Measurements from ENCODE around the gene BCORL1.

Gene BCORL1

DNA sequence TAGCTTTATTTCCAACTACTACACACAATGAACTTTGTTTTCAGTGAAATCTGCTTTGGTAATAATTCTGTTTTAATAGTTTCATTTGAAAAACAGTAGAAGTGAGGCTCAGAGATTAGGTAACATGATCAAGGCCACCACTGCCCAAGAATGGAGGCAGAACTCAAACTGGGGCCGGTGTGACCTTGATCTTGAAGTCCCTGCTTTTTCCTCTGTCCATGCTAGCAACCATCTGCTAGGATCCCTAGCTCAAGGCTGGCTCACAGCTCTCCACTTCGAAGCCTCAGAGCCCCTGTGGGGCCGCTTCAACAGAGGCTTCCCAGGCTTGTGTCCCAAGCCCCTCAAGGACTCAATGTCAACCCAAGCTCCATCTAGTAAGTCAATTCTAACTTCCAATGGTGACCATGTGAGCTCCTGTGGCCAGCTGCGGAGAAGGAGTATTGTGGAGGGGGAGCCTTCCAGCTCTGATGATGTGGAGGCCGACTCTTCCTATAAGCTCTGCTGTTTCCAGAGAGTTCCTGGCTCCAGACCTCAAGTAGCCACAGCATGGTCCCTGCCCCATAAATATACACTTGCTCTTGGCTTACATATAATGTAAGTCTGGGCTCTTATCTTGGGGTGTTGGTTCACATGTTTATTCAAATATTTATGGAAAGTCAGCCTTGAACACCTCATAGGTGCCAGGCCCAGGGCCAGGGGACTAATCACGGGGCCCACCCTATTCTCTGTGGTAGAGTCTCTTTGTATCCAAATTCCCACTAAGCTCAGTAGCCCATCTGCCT, 113.0 kb downstream of the BCORL1 start:
- Histone ChIP-seq H3K4me1 (ENCODE audit: control insufficient read depth, insufficient read depth, low read length) (no peaks in the 10 kb centered on the region), H3K27ac (ENCODE audit: low read depth, low read length) (no peak overlapping the region), H3K9ac (ENCODE audit: low read length) (no peak overlapping the region), H3K36me3 (ENCODE audit: control insufficient read depth, insufficient read depth, low read length) (no peaks in the 10 kb centered on the region), H3K4me3 (ENCODE audit: low read length) (no peak overlapping the region), H3K27me3 (ENCODE audit: control insufficient read depth, insufficient read depth, low read length) (no peaks in the 10 kb centered on the region)

DNA sequence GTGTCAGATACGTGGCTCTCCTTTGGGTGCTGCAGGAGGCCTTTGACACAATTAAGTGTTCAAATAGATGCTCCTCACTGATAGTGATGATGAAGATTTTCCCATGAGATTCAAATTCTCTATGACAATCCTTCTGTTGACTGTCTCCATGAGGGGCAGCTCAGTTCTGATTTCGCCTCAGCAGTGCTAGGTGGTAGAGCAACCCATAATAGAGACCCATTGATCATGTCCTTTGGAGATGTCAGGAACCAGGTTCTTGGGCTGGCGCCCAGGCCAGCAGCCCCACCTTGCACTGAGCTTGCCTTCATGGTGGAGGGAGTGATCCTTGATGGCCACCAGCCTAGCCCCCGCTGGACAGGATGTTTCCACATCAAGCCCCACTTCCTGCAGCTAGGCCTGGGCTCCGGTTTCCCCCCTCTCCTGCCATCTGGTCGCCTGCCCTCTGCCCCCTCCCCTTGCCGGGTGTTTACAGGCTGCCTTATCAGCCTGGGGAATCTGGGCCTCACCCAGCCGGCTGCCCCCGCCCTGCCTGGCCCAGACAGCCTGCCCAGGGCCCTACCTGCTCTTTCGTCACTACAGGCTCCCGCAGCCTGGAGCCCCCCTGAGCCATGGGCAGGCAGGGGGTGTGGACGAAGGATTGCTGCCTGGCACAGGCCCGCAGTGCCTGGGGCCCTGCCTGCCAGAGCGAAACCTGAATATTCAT, 115.2 kb downstream of the BCORL1 start:
- H3K27ac ChIP-seq (ENCODE audit: low read depth, low read length): no peak overlapping the region

DNA sequence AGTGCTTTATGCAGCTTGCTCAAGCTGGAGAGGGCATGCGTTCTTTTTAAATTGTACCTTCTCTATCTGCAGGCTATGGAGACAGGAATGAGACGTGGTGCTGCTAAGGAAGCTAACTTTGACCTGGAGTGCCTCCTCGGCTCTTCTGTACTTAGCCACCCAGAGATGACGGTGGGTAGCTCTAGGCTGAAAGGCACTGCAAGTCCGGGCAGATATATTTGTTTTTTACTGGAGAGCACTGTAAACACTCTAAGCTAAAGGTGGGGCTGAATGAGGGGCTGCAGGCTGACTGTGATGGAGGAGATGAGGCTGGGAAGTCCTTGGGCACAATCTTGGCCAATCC, 115.7 kb downstream of the BCORL1 start:
- no peaks in the 10 kb centered on the region for H3K36me3 ChIP-seq (ENCODE audit: control insufficient read depth, insufficient read depth, low read length)
- H3K27ac ChIP-seq (ENCODE audit: low read depth, low read length): no peak overlapping the region
- no peaks in the 10 kb centered on the region for H3K27me3 ChIP-seq (ENCODE audit: control insufficient read depth, insufficient read depth, low read length)
- no peak overlapping the region for H3K4me3 ChIP-seq (ENCODE audit: low read length)
- no peaks in the 10 kb centered on the region for H3K4me1 ChIP-seq (ENCODE audit: control insufficient read depth, insufficient read depth, low read length)
- H3K9ac ChIP-seq (ENCODE audit: low read length): no peak overlapping the region

More for the DNA sequence above, 115.2 kb downstream of the BCORL1 start:
- H3K4me1 ChIP-seq (ENCODE audit: control insufficient read depth, insufficient read depth, low read length): no peaks in the 10 kb centered on the region
- H3K36me3 ChIP-seq (ENCODE audit: control insufficient read depth, insufficient read depth, low read length): no peaks in the 10 kb centered on the region
- H3K4me3 ChIP-seq (ENCODE audit: low read length): no peak overlapping the region
- no peak overlapping the region for H3K9ac ChIP-seq (ENCODE audit: low read length)
- H3K27me3 ChIP-seq (ENCODE audit: control insufficient read depth, insufficient read depth, low read length): no peaks in the 10 kb centered on the region

DNA sequence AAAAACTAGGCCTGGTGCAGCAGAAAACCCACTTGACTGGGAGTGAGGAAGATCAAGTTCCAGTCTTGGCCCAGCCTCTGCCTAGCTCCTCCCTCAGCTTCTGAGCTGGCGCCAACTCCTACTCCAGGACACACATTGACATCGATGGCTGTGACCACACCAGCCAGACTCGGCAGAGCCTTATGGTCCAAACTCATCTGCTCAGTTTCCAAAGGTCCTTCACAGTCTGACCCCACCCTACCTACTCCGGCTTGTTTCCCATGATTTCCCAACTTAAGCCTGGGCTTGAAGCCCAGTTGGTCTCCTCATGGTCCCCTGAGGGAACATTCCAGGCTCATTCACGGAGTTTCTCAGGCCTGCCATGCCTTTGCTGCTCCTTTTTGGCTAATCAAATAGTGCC, 117.7 kb downstream of the BCORL1 start:
- Histone ChIP-seq H3K36me3 (ENCODE audit: control insufficient read depth, insufficient read depth, low read length) (no peaks in the 10 kb centered on the region), H3K27me3 (ENCODE audit: control insufficient read depth, insufficient read depth, low read length) (no peaks in the 10 kb centered on the region), H3K9ac (ENCODE audit: low read length) (no peak overlapping the region), H3K27ac (ENCODE audit: low read depth, low read length) (no peak overlapping the region), H3K4me3 (ENCODE audit: low read length) (no peak overlapping the region), H3K4me1 (ENCODE audit: control insufficient read depth, insufficient read depth, low read length) (no peaks in the 10 kb centered on the region)

DNA sequence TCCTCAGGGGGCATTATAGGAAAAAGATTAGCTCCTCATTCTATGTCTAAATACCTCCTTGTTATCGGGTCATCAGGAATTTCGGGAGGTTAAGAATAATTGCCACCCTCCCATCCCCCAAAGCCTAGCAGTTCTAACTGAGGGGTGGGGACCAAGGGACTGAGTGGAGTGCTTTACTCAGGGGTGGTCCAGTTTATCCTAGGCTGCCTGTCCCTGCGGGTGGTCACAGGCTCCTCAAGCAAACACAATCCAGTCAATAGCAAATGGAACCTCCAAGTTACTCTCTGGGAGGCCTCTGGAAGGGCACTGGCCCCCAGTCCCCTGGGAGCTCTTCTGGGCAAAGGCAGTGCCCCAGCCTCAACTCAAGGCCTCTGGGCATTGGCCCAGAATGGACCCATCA, 121.2 kb downstream of the BCORL1 start:
- H3K27me3 ChIP-seq (ENCODE audit: control insufficient read depth, insufficient read depth, low read length): no peaks in the 10 kb centered on the region
- no peak overlapping the region for H3K9ac ChIP-seq (ENCODE audit: low read length)

DNA sequence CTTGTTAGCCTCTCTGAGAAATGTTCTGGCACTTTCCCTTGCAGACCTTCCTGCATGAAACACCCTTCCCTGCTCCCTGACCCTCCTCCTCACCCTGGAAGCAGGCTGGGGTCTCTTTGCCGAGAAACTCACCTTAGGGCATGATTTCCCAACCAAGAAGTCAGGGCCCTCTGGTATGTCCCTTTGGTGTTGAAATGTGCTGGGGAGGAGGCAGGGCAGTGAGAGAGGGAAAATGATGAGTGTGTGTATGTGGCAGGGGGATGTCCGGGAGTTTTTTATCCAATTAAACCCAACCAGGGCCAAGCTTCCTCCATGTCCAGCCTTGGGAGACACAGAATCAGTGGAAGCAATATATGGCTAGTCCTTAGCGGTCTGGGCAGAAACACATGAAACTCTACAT, 122.8 kb downstream of the BCORL1 start:
- Histone ChIP-seq H3K4me1 (ENCODE audit: control insufficient read depth, insufficient read depth, low read length) (no peaks in the 10 kb centered on the region), H3K27me3 (ENCODE audit: control insufficient read depth, insufficient read depth, low read length) (no peaks in the 10 kb centered on the region), H3K9ac (ENCODE audit: low read length) (no peak overlapping the region), H3K27ac (ENCODE audit: low read depth, low read length) (no peak overlapping the region), H3K4me3 (ENCODE audit: low read length) (no peak overlapping the region), H3K36me3 (ENCODE audit: control insufficient read depth, insufficient read depth, low read length) (peaks cover 2% of the 10 kb centered on the region)

More for the DNA sequence above, 121.2 kb downstream of the BCORL1 start:
- no peaks in the 10 kb centered on the region for H3K4me1 ChIP-seq (ENCODE audit: control insufficient read depth, insufficient read depth, low read length)
- H3K36me3 ChIP-seq (ENCODE audit: control insufficient read depth, insufficient read depth, low read length): peaks cover 2% of the 10 kb centered on the region
- no peak overlapping the region for H3K4me3 ChIP-seq (ENCODE audit: low read length)
- no peak overlapping the region for H3K27ac ChIP-seq (ENCODE audit: low read depth, low read length)

DNA sequence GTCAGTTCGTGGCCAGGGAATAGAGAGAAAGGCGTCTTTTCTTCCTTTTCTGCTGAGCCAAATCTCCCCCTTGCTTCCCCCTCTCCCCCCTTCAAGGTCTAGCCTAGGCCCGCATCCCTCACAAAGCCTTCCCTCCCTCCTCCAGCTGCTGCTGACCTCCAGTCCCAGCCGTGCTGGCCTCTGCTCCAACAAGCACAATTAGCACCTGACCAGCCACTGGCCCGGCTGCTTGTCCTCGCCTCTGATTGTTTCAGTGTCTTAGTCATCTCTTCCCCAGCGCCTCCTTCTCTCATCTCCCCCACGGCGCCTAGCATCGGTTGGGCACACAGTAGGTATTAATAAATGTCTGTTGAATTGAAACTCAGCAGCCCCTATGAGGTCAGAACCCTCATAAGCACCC, 123.6 kb downstream of the BCORL1 start:
- Histone ChIP-seq H3K27me3 (ENCODE audit: control insufficient read depth, insufficient read depth, low read length) (no peaks in the 10 kb centered on the region), H3K4me3 (ENCODE audit: low read length) (no peak overlapping the region), H3K27ac (ENCODE audit: low read depth, low read length) (no peak overlapping the region), H3K4me1 (ENCODE audit: control insufficient read depth, insufficient read depth, low read length) (no peaks in the 10 kb centered on the region), H3K36me3 (ENCODE audit: control insufficient read depth, insufficient read depth, low read length) (peaks cover 2% of the 10 kb centered on the region), H3K9ac (ENCODE audit: low read length) (no peak overlapping the region)
